Heart left ventricle (tissue), 16 donors: ENCODE results near the gene MTMR1. TPM values are rescaled to one million over a fixed set of nuclear protein-coding genes. Genes with fewer than 3 reads are reported as not detected.

ENCODE experiments used
- ATAC-seq, 4 donors: fragments of 200-7000 bp; cut with Tn5 transposase; one replicate each; pipeline ENCODE4 v1.9.1; 2020 to 2022; ENCODE audit warnings: moderate library complexity in 4 of 4, mild to moderate bottlenecking in 3 of 4, moderate number of reproducible peaks in 1 of 4
- DNase-seq, 5 donors: peaks; one replicate each; pipeline ENCODE4 v3.0.0-alpha.2; 2020
- H3K27ac ChIP-seq, 12 donors: fragments of 200-600 bp; sonication (generic) in 4 of 12; one replicate each; pipeline versions ENCODE4 v1.5.0 to v1.8.0; 2016 to 2022; ENCODE audit warnings: mild to moderate bottlenecking in 2 of 12
- H3K27me3 ChIP-seq, 9 donors: fragments of 200-600 bp; sonication (generic) in 2 of 9; one replicate each; pipeline versions ENCODE4 v1.5.1 to v1.8.0; 2016 to 2022; ENCODE audit warnings: mild to moderate bottlenecking in 3 of 9
- H3K36me3 ChIP-seq, 9 donors: fragments of 200-600 bp; sonication (generic) in 2 of 9; one replicate each; pipeline versions ENCODE4 v1.5.0 to v1.8.0; 2018 to 2022; ENCODE audit warnings: mild to moderate bottlenecking in 2 of 9
- H3K4me1 ChIP-seq, 12 donors: fragments of 200-600 bp; sonication (generic) in 4 of 12; one replicate each; pipeline versions ENCODE4 v1.5.0 to v1.8.0; 2016 to 2022; ENCODE audit warnings: mild to moderate bottlenecking in 3 of 12
- H3K4me3 ChIP-seq, 12 donors: fragments of 200-600 bp; sonication (generic) in 4 of 12; one replicate each; pipeline versions ENCODE4 v1.5.0 to v1.8.0; 2017 to 2022; ENCODE audit warnings: mild to moderate bottlenecking in 9 of 12, moderate library complexity in 4 of 12
- H3K9me3 ChIP-seq, 12 donors: fragments of 200-600 bp; sonication (generic) in 4 of 12; one replicate each; pipeline versions ENCODE4 v1.5.0 to v1.8.0; 2016 to 2022; ENCODE audit warnings: mild to moderate bottlenecking in 1 of 12
- POLR2A ChIP-seq, 2 donors: fragments of 450-650 bp; IDR thresholded peaks; one replicate each; pipeline ENCODE4 v1.6.1; 2017; ENCODE audit warnings: antibody characterized with exemption in 2 of 2, mild to moderate bottlenecking in 2 of 2, moderate library complexity in 2 of 2
- WGBS, 4 donors: extraction: QIAGEN DNeasy Blood & Tissue Kit in 2 of 4; methylation state at CpG; one replicate each; pipeline versions ENCODE4 v1.1.5 to v1.1.7; 2013 to 2018; 5-methylcytosine and 5-hydroxymethylcytosine counted together
- intact Hi-C, 10 donors: fragments of 100-400 bp; cut with DNase I; formaldehyde crosslinking; loops; one replicate each; pipeline versions ENCODE4 v1.11.1 to v1.14.2; 2022
- polyA plus RNA-seq, 2 donors: library from polyadenylated mRNA; stranded (reverse); fragments of 200-250 nt; gene quantifications; one replicate each; pipeline ENCODE4 v1.2.3, GENCODE V29; 2013
- total RNA-seq, 9 donors: library from RNA; depleted of rRNA in 2 of 9; stranded (reverse); fragments of >200 nt in 2 of 9; fragmentation: NEBNext Ultra II Directional in 3 of 9; extraction: Animal tissue kit (Norgen Biotek cat#: 25700) in 3 of 9; gene quantifications; one replicate each; pipeline versions ENCODE4 v1.1.0 to v1.2.4, GENCODE V29; 2016 to 2023
- TF ChIP-seq, protein P1 (sequence below), 12 donors: fragments of 200-600 bp; sonication (generic) in 4 of 12; IDR thresholded peaks; one replicate each; pipeline versions ENCODE4 v1.5.0 to v1.8.0; 2018 to 2022; ENCODE audit warnings: antibody characterized with exemption in 12 of 12, mild to moderate bottlenecking in 5 of 12
- donor health status: ischemic (EF 13 %, LVEDD 7.1; RV severe dilation, severe dysfunction).
- donor health status: healthy with polysubstance abuse.
- donor health status: DM: no; HTN: yes; CAD: no.
- donor health status: DM: no; HTN: no; CAD: no.
- donor health status: ischemic (EF 25% LVEDD 6.9; RV normal size, moderate dysfunction).
- donor health status: ischemic (EF 25% LVEDD 5.7; RV mildly dilated, moderate dysfunction).
- donor health status: healthy.
- donor health status: DM: yes; HTN: yes; CAD: no.
- donor health status: ischemic (EF 35%, LVEDD 5.7; RV mildly dilated, moderate dysfunction).
- donor health status: nonischemic (EF 11% LVEDD 7.7; RV severe dilation, severe dysfunction).
- donor health status: DM: yes; HTN: yes; CAD: no.
- donor health status: PGD.
- donor health status: ischemic (EF 29% LVEDD 5.4; RV normal size, mild dysfunction).
- donor health status: nonischemic (EF 23%, LVEDD 6.1; RV moderate dilation, normal function).

The MTMR1 gene
- total and polyA plus RNA-seq, 11 donors: 5.1 to 59.7 (median 21.0) TPM

DNA sequence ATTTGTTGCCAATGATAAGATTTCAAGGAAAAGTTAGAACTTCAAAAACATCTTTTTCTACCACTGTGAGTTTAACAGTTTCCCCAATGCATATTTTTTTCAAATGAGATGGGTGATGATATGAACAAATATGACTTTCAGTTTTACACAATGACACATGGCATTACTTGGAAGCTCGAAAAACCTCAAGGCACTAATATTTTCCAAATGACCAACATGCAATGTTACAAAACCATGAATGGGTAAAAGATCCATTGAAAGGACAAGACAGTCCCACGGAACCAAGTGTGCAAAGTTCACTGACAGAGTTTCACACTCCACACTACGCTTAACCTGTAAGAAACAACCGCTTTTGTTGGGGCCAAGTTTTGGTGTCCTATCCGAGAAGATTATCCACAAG is 120.7 kb downstream of the MTMR1 start:
- intact Hi-C loops: no loop called here
- 61 to 98% (median 83%) methylated on average over 5 of the region's 5 CpGs for WGBS, 4 donors
- no peak for ATAC-seq

More for the DNA sequence above, 120.7 kb downstream of the MTMR1 start:
- TF ChIP-seq, protein P1, sequence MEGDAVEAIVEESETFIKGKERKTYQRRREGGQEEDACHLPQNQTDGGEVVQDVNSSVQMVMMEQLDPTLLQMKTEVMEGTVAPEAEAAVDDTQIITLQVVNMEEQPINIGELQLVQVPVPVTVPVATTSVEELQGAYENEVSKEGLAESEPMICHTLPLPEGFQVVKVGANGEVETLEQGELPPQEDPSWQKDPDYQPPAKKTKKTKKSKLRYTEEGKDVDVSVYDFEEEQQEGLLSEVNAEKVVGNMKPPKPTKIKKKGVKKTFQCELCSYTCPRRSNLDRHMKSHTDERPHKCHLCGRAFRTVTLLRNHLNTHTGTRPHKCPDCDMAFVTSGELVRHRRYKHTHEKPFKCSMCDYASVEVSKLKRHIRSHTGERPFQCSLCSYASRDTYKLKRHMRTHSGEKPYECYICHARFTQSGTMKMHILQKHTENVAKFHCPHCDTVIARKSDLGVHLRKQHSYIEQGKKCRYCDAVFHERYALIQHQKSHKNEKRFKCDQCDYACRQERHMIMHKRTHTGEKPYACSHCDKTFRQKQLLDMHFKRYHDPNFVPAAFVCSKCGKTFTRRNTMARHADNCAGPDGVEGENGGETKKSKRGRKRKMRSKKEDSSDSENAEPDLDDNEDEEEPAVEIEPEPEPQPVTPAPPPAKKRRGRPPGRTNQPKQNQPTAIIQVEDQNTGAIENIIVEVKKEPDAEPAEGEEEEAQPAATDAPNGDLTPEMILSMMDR (IDR thresholded peaks at IDR 0.05): no peak
- no peak for TF ChIP-seq POLR2A (IDR thresholded peaks at IDR 0.05)
- Histone ChIP-seq H3K27me3 (no peaks in the 10 kb centered on the region), H3K4me3 (no peak overlapping the region), H3K9me3 (peaks cover 0 to 13% (median 0%) of the 10 kb centered on the region in 12 donors), H3K4me1 (peaks cover 0 to 3% (median 0%) of the 10 kb centered on the region in 12 donors), H3K27ac (no peak overlapping the region), H3K36me3 (peaks cover 0 to 3% (median 0%) of the 10 kb centered on the region in 9 donors)
- DNase-seq: no peak

Other genes with a start within 250 kb of the MTMR1 start
- 10 to 100 TPM in 6 of 9 donors, 1 to 10 TPM in 3; 7.8 to 18.9 (median 11.9) TPM for gene MTM1, start 124.8 kb upstream of the MTMR1 start, total RNA-seq
- 1 to 10 TPM; 2.2 to 7.3 TPM for gene MTM1, start 124.8 kb upstream of the MTMR1 start, polyA plus RNA-seq
- gene CD99L2, start 205.3 kb downstream of the MTMR1 start, total RNA-seq: 100 to 1,000 TPM in 3 of 9 donors, 10 to 100 TPM in 6; 70.8 to 115 (median 94.6) TPM
- gene CD99L2, start 205.3 kb downstream of the MTMR1 start, polyA plus RNA-seq: 10 to 100 TPM; 51.9 to 72.9 TPM